ENCODE results near the gene SPEM3. TPM values are rescaled to one million over a fixed set of nuclear protein-coding genes. Genes with fewer than 3 reads are reported as not detected.

SPEM3 gene
- polyA plus RNA-seq, 3 donors, result not detected

GRCh38 chr17:7435676-7436555 lies 7.3 kb downstream of the SPEM3 start:
- Mint-ChIP-seq H3K4me3 (peak overlapping the region; percentile 86 to 94), H3K27ac (peak overlapping the region; percentile 90 to 97 (median 94)), H3K36me3 (peaks cover 10 to 12% of the 10 kb centered on the region in 2 donors), H3K27me3 (ENCODE audit: low read depth in 3 of 3) (peaks cover 28 to 38% (median 30%) of the 10 kb centered on the region in 3 donors), H3K4me1 (peaks cover 50% of the 10 kb centered on the region), H3K9me3 (peaks cover 0 to 14% (median 8%) of the 10 kb centered on the region in 7 donors)
- Histone ChIP-seq H3K9ac (ENCODE audit: insufficient read depth, low read length, poor library complexity, severe bottlenecking) (peak overlapping the region; percentile 71), H3K4me2 (replicated peaks; ENCODE audit: extremely low read depth, low read length, poor library complexity, severe bottlenecking) (peak overlapping the region; percentile 99), H3K9me3 (replicated peaks in 1 of 2; ENCODE audit: control insufficient read depth in 1 of 2, insufficient read depth in 1 of 2, low read length in 2 of 2) (peaks cover 0 to 14% of the 10 kb centered on the region in 2 donors), H4K20me1 (ENCODE audit: insufficient read depth, low read length) (peaks cover 29% of the 10 kb centered on the region), H2AFZ (ENCODE audit: insufficient read depth, low read depth, low read length, poor library complexity, severe bottlenecking) (peak overlapping the region; percentile 82), H3K4me1 (ENCODE audit: control insufficient read depth in 1 of 2, insufficient read depth in 2 of 2, low read length in 2 of 2) (peaks cover 53 to 57% of the 10 kb centered on the region in 2 donors), H3K27me3 (ENCODE audit: control insufficient read depth in 2 of 2, insufficient read depth in 2 of 2, low read length in 2 of 2) (peaks cover 19 to 25% of the 10 kb centered on the region in 2 donors), H3K36me3 (replicated peaks in 1 of 2; ENCODE audit: control insufficient read depth in 1 of 2, insufficient read depth in 2 of 2, low read length in 2 of 2) (no peaks in the 10 kb centered on the region), H3K79me2 (ENCODE audit: insufficient read depth, low read length) (peaks cover 8% of the 10 kb centered on the region), H3K4me3 (replicated peaks in 1 of 3; ENCODE audit: low read depth in 2 of 3, low read length in 3 of 3) (peak overlapping the region; percentile 77 to 95 (median 86)), H3K27ac (ENCODE audit: low read depth in 1 of 2, low read length in 2 of 2) (peak overlapping the region; percentile 79 to 89)
- TF ChIP-seq, protein P1, sequence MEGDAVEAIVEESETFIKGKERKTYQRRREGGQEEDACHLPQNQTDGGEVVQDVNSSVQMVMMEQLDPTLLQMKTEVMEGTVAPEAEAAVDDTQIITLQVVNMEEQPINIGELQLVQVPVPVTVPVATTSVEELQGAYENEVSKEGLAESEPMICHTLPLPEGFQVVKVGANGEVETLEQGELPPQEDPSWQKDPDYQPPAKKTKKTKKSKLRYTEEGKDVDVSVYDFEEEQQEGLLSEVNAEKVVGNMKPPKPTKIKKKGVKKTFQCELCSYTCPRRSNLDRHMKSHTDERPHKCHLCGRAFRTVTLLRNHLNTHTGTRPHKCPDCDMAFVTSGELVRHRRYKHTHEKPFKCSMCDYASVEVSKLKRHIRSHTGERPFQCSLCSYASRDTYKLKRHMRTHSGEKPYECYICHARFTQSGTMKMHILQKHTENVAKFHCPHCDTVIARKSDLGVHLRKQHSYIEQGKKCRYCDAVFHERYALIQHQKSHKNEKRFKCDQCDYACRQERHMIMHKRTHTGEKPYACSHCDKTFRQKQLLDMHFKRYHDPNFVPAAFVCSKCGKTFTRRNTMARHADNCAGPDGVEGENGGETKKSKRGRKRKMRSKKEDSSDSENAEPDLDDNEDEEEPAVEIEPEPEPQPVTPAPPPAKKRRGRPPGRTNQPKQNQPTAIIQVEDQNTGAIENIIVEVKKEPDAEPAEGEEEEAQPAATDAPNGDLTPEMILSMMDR (IDR thresholded peaks at IDR 0.05), result peak; percentile 16
- intact Hi-C loops (cut with micrococcal nuclease), result loop anchor here (1.0 to 10.0 kb wide), 7 partner anchors 32 to 249 kb away; partner anchors contain the start of genes POLR2A (in 2 of the 2), SENP3 (in 2 of the 2), MPDU1 (in 1 of the 2) and TMEM256 (in 1 of the 2)
- 10% methylated on average over 48 of the region's 49 CpGs for WGBS (ENCODE audit: insufficient coverage)
- DNase-seq, result peak; percentile 44 to 67 (median 52)
